ENCODE results near the gene HMGA1.

GRCh38 chr6:34276191-34276590 lies 39.5 kb downstream of the HMGA1 start:
- no peak for TF ChIP-seq ATF2 (IDR thresholded peaks at IDR 0.05; ENCODE audit: low read length)
- TF ChIP-seq SMAD1 (IDR thresholded peaks at IDR 0.05; ENCODE audit: low read depth, partially characterized antibody): no peak
- TF ChIP-seq CTCF (IDR thresholded peaks at IDR 0.05 in 2 of 3, conservative IDR thresholded peaks at IDR 0.05 in 1 of 3; ENCODE audit: control insufficient read depth in 2 of 3, extremely low read depth in 1 of 3, insufficient read depth in 1 of 3, low read depth in 3 of 3, low read length in 3 of 3): no peak

All from GM12878 (cell line).